ENCODE results near the gene HNRNPAB. TPM values are rescaled to one million over a fixed set of nuclear protein-coding genes. Genes with fewer than 3 reads are reported as not detected.
A peak's percentile ranks its signal among the peaks of the same experiment; 100 is the strongest.
"Not testable (repeated sequence)": the region's sequence is repeated elsewhere in the genome, so short reads cannot be mapped to it uniquely, and the experiment has no call there.

Gene HNRNPAB
- total RNA-seq, 1 donor from 2014 or later = 82.8 TPM

DNA sequence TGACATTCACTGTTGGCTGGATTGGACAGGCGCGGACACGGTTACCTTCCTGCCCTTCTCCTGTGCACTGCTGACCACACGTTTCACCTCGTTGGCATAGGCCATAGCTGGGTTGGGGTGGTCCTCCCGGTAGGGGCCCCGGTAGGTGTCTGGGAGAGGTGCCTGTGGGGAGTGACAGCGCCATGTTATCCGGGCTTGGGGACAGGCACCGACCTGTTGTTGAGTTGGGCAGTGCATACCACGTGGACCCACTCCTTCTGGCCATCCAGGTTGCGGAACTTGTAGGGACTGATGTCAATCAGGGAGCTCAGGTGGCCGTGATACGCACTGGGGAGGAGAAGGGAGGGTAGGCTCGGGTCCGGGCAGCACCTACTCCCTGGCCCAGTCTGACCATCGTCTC, 20.1 kb downstream of the HNRNPAB start:
- ATAC-seq = no peak
- DNase-seq = peak; percentile 16

DNA sequence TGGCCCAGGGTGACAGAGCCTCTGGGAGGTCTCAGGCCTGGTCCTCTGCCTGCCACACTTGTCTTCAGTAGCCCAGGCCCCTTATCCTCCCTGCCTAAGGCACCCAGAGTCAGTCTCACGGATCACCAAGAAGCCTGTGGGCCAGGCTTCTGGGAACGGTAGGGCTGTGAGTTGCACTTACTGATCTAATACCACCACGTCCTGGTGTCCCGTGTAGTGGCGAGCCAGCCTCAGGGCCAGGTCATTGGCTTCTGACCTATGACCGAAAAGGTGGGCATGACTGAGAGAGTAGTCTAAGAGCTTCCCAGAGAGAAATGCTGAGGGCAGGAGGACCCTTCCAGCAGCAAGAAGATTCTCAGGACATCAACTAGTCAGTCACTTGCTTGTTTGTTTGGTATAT, 20.8 kb downstream of the HNRNPAB start:
- DNase-seq = peak; percentile 18
- no peak for ATAC-seq

More for the DNA sequence above, 20.1 kb downstream of the HNRNPAB start:
- intact Hi-C loops (cut with micrococcal nuclease) = no loop called here

DNA sequence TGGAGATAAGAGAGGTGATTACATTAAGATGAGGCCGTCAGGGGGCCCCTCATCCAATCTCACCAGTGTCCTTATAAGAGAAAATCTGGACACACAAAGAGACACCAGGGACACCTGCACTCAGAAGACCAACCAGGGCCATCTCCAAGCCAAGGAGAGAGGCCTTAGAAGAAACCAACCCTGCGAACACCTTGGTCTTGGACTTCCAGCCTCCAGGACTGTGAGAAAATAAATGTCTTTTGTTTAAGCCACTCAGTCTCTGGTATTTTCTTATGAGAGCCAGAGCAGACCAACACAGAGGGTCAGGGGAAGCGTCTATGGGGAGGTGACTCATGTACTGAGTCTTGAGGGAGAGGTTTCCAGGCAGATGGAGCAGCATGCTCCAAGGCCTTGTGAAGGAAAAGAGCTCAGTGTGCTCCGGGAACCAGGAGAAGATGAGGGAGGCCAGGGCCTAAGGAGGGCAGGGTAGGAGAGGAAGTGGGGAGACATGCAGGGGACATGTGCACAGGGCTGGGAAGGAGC, 22.9 kb downstream of the HNRNPAB start:
- ATAC-seq = no peak
- intact Hi-C loops (cut with micrococcal nuclease) = no loop called here
- peak; percentile 2 for DNase-seq

More for the DNA sequence above, 20.8 kb downstream of the HNRNPAB start:
- intact Hi-C loops (cut with micrococcal nuclease) = no loop called here

DNA sequence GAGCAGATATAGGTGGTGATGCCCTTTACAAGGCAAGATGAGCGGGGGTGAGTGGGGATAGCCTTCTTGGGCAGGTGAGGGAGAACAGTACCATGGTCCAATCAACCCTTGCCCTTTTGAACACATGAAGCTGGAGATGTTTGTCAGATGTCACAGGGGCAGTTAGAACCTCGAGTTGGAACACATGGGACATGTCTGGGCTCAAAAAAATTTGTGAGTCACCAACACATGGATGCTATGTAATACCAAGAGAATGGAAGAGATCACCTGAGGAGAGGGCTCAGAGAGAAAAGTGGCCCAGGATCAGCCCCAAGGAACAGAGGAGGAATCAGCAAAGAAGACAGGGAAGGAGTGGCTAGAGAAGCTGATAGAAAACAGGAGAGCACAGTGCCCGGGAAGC, 23.6 kb downstream of the HNRNPAB start:
- DNase-seq (no peak), ATAC-seq (no peak)
- intact Hi-C loops (cut with micrococcal nuclease) = no loop called here

DNA sequence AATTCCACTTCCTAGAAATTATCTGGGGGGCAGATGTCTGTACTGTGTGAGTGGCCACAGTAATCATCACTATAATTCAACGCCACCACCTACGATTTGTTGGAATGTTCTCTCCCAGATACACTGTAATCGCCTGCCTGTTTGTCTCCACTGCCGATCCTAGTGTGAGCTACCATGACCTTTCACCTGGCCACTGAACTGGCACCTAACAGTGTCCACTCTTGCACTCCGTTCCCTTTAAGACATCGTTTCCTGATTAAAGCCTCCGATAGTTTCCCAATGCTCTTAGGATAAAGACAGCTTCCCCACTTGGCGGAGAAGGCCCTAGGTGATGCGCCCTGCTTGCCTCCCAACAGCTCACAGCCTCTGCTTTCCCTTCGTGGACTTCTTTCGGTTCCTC, 24.3 kb downstream of the HNRNPAB start:
- DNase-seq = peak; percentile 5
- ATAC-seq = no peak
- intact Hi-C loops (cut with micrococcal nuclease) = no loop called here

DNA sequence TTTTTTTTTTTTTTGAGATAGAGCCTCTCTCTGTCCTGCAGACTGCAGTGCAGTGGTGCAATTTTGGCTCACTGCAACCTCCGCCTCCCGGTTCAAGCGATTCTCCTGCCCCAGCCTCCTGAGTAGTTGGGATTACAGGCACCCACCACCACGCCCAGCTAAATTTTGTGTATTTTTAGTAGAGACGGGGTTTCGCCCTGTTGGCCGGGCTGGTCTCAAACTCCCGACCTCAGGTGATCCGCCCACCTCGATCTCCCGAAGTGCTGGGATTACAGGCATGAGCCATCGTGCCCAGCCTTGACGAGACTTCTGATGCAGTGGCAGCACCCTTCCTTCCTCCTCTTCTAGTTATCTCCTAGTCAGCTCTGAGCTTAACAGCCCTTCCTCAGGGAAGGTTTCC, 24.8 kb downstream of the HNRNPAB start:
- ATAC-seq; intact Hi-C loops (cut with micrococcal nuclease); DNase-seq: not testable (repeated sequence)

DNA sequence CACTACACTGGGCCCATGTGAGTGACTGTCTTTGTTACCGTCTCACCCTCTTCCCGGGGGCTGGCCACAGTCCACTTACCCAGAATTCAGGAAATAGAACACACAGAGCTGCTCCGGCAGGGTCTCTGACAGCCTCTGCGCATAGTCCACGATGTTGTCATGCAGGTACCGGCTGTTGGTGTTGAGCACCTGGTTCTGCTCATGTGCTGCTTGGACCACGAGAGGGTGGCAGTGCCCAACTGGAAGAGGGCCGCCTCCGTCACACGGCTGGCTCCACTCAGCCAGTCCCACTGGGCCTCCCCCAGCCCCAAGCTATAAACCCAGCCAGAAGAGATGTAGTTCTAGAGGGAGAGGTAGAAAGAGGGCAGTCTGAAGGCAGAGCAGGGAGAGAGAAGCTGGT, 25.5 kb downstream of the HNRNPAB start:
- intact Hi-C loops (cut with micrococcal nuclease) = no loop called here
- ATAC-seq = no peak
- peak; percentile 17 for DNase-seq

DNA sequence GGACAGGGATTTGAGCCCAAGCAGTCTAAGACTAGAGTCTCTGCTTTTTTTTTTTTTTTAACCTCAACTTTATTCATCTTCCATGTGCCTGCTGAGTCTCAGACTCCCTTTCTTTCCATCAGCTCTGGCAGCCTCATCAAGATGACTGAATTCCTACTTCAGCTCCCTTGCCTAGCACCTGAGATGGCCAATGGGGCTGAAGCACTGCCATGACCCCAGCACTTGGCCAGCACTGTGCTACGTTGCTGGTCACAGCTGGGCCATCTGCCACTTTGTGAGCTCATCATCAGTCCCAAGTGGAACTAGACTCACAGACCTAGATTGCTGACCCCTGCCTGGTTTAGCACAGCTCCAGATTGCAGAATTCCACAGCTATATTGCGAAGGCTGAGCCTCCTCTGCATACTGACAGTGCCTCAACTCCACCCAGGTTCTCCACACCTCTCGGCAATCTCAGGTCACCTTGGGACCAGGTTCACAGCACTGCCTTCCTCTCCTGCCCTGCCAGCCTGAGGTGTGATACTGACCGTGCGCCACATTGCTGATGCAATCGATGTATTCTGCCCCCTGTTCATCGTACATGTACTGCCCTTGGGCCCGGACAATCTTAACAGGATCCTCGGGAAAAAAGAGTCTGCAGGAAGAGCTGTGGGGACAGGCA, 26.7 kb downstream of the HNRNPAB start:
- peak; percentile 58 for DNase-seq
- intact Hi-C loops (cut with micrococcal nuclease) = no loop called here
- peak; percentile 3 for ATAC-seq

DNA sequence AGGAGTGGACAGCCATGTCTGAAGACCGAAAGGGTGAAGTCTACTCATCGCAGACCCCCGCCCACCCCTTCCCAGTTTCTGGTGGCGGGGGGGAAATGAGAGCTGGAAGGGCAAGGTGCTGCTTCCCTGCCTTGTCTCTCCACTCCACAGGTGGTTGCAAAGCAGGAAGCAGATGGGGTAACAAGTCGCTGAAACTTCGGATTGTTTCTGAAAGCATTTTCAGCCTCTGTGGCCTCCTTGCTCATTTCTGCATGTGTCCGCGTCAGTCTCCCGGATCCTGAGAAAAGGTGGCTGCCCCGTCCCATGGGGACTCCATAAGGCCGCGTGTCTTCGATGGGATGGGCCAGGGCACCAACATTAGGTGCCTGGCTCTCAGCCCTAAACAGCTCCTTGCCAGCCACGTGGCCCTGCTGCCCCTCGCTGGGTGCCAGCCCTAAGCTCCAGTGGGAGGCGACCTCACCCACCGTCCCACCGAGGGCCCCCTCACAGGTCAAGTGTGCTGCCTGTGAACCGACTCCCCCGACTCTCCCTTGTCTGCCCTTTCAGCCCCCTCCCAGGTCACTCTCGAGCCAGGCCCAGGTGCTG, 27.3 kb downstream of the HNRNPAB start:
- DNase-seq (peak; percentile 47), ATAC-seq (peak; percentile 1)
- intact Hi-C loops (cut with micrococcal nuclease) = no loop called here

DNA sequence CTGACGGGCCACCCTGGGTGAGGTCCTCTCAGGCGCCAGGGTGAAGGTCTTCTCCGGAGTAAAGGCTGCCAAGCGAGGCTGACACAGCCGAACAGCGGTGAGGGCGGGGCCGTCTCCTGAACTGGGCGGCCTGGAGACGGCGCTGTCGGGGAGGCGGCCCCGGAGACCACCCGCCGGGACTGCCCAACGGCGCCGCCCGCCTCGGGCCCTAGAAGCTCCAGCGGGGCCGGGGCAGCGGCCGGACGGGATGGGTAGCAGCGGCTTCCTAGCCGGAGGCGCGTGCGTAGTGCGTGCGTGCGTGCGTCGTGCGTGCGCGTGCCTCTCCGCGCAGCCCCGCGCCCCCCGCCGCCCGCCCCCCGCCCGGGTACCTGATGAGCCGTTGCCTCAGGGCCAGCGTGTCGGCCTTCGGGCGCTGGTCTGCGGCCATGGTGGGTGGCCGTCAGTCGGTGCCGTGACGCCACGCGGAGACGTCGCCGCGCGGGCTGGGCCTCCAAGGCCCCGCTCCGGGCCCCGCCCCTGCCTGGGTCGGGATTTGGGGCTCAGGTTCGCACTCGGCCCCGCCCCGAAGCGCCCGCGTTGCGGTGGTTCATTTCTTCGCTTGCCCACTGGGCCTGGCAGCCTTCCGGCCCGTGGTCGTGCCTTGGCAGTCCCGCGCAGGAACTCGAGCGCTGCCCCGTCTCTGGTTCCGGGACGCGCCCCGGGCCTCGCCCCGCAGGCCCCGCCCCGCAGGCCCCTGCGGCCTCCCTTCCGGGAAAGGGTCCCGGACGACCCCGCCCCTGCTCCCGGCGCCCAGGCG, 28.0 kb downstream of the HNRNPAB start, which contains the start of gene PHYKPL:
Gene PHYKPL, minus strand, starts transcription at position 679 of the 796 bp plus-strand sequence. Its CDS starts 252 bp downstream, at position 427.
- ATAC-seq (peak; percentile 79), DNase-seq (peak; percentile 86)
- intact Hi-C loops (cut with micrococcal nuclease) = no loop called here

DNA sequence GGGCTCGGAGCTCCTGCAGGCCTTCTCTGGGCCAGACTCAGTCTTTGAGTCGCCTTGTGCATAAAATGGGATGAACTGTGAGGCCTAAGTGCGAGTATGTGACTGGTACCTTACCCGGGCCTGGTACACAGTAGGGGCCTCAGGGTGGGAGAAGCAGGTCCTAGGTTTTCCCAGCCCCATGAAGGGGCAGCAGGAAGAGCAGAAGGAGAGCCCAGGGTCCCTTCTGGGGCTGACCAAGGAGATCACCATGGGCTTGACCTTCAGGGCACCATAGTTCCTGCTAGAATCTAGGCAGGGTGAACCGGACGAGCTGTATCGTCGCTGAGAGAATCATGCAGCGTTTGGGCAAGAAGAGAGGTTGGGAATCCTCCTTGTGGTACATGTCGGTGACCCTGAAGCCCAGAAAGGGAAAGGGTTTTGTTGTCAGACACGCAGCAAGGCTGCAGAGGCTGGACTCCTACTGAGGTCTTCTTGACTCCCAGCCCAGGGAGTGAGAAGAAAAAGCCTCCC, 28.6 kb downstream of the HNRNPAB start:
- ATAC-seq (no peak), DNase-seq (peak; percentile 19)
- intact Hi-C loops (cut with micrococcal nuclease) = no loop called here

DNA sequence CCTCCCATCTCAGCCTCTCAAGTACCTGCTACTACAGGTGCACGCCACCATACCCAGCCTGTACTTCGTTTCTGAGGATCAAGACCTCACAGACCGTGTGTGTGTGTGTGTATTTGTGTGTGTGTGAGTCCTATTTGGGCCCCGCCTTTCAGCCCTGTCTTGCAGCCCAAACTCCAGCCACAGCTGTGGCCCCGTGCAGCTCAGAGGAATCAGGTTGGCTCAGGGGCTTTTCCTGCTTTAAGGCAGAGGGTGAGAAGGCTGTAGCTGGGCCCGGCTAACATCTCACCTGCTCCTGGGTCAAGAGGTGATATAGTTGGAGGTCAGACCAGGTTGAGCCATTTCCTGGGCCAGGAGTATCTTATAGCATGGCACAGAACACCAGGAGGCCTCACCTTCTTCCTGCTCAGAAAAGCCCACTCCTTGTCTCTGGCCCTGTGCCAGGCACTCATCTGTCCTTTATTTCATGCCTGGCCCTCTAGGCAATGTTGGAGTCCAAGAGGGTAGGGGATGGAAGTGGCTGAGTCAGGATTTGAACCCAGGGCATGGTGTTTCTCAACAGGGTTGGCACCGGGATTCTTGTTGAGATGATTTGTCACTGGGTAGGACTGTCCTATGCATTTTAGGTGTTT, 29.9 kb downstream of the HNRNPAB start:
- intact Hi-C loops (cut with micrococcal nuclease) = no loop called here
- peak; percentile 18 for DNase-seq

DNA sequence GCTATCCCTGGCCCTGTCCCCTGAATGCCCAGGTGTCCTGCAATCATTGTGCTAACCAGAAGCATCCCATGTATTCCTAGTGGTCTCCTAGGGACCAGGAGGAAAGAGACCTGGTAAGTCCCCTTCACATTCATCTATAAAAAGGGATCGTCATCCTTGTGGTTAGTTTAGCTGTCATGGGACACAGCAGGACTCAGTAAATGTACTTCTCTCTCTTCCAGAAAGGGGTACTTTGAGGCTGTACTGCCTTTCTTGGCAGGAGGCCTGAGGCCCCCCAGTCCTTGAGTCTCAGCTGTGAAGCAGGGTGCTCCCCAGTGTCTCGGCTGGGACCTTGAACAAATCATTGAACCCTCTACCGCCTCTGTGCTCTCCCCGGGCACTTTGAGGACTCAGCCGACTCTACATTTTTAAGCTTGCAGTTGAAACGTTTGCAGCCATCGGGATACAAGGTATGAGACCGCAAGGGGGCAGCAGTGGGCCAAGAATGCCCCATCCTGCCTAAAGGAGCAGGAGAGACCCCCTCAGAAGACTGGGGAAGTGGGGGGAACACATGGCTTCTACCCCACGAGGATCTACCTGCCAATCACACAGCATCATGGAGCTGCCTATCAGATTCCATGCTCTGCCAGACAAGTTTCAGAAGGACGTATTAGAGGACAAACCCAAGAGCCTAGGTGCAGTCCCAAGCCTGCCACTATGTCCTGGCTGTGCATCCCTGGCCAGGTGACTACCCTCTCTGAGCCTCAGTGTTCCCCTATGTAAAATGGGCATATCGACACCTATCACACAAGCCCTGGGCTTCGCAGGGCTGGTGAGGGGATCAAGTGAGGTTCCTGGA, 30.6 kb downstream of the HNRNPAB start:
- DNase-seq (peak; percentile 88), ATAC-seq (peak; percentile 14)
- intact Hi-C loops (cut with micrococcal nuclease) = no loop called here

More for the DNA sequence above, 29.9 kb downstream of the HNRNPAB start:
- no peak for ATAC-seq

DNA sequence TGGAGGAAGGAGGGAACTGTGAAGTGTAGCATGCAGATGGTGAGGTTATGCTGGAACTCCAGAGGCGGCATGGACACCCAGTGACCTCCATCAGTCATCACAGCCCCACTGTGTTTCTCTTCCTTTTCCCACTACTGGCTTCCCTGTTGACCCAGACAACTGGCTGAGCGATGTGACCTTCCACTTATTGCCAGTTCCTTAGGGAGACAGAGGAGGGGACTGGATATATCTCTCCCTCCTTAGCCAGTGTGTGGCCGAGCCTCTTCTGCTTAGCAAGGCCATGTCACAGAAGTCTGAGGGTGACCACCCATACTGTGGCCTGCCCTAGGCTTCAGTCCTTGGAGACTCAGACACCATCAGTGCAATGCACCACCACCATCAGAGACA, 31.2 kb downstream of the HNRNPAB start:
- ATAC-seq = no peak
- intact Hi-C loops (cut with micrococcal nuclease) = no loop called here

DNA sequence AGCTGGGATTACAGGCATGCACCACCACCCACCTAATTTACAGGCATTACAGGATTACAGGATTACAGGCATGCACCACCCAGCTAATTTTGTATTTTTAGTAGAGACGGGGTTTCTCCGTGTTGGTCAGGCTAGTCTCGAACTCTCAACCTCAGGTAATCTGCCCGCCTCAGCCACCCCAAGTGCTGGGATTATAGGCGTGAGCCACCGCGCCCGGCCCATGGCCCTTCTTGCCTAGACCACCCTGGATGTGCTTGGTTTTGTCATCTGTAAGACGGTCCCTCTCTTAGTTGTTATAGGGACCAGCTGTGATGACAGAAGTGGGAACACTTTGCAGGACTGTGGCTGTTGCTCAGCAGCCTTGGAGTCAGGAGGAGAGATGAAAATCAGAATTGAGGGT, 31.8 kb downstream of the HNRNPAB start:
- intact Hi-C loops (cut with micrococcal nuclease) = no loop called here
- DNase-seq = peak; percentile 25
- no peak for ATAC-seq

More for the DNA sequence above, 31.2 kb downstream of the HNRNPAB start:
- DNase-seq = peak; percentile 4

DNA sequence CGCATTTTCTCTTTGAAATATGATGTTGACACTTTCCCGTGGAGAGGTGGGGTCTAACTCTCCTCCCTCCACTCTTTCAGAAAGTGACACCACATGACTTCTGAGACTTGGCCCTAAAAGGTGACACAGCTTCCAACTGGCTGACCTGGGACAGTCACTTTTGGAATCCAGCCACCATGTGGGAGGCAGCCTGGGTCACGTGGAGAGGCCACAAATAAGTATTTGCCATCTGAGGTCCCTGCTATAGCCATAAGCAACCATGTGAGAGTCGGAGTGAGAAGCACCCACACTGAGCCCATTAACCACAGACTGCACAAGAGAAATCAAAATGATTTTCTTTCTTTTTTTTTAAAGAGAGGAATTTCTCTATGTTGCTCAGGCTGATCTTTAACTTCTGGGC, 32.3 kb downstream of the HNRNPAB start:
- peak; percentile 66 for DNase-seq
- intact Hi-C loops (cut with micrococcal nuclease) = no loop called here

DNA sequence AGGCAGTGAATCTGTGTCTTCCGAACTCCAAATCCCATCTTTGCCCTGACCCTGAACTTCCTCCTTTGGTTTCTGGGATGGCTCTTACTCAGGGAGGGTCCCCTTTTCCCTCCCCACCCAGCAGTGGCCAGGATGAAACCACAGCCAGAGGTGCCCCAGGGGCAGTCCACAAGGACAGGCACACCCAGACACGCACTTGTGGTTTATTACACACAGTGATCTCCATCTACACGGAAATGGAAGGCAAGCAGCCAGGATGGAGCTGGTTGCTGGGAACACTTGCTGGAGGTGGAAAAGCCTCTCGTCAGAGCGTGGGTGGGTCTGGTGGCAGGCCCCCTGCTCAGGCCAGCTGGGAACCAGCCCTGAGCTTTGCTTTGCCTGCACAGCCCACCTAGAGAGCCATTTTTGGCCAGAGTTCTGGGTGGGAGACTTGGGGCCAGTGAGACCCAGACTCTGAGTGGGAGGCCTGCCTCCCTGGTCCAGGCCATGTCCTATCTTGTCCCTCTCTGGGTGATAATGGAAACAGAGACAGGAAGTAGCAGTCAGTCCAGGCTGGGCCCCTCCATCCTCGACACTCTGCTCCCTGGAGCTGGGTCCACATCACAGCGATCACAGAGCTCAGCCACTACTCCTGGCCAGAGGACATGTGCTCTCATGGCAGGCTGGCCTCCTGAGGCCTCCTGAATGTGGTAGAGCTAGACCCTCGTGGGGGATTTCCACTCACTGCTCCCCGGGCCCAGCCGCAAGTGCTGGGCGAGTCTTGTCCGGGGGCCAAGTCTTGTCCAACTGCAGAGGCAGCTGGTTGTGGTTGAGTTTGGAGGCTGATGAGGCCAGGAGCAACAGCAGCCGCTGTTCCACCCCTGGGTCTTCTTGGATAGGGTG, 33.3 kb downstream of the HNRNPAB start:
- intact Hi-C loops (cut with micrococcal nuclease) = no loop called here
- no peak for ATAC-seq
- DNase-seq = no peak

More for the DNA sequence above, 32.3 kb downstream of the HNRNPAB start:
- peak; percentile 47 for ATAC-seq

DNA sequence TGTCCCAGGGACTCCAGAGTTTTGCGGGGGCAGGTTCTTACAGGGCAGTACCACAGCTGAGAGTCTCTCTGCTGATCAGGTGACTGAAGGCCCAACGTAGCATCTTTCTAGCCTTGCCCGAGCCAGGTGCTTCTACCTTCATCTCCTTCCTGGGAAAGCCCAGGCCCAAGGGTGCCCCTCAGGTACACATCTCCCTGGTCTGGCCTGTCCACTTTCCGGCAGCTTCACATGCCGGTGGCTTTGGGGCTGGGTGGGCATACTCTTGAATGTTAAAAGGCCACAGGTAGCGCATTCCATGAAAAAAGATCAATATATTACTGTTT, 33.9 kb downstream of the HNRNPAB start:
- ATAC-seq = no peak
- intact Hi-C loops (cut with micrococcal nuclease) = no loop called here
- DNase-seq = no peak

All from left ventricle myocardium superior (tissue), 1 donor.